Endodermal cell (in vitro differentiated cells): ENCODE results near the gene SYNE1. TPM values are rescaled to one million over a fixed set of nuclear protein-coding genes. Genes with fewer than 3 reads are reported as not detected.

Source experiments
- DNase-seq: peaks from one replicate; pipeline ENCODE4 v3.0.0-alpha.2; 2017
- H3K27ac ChIP-seq: 2 replicates; pipeline ENCODE4 v1.5.1; 2013; ENCODE audit warnings: mild to moderate bottlenecking, low read depth, low read length, moderate library complexity
- H3K27me3 ChIP-seq: 2 replicates; pipeline ENCODE4 v1.6.1; 2013; ENCODE audit warnings: mild to moderate bottlenecking, low read length, moderate library complexity; ENCODE audit not compliant: insufficient read depth, control insufficient read depth, poor library complexity, severe bottlenecking
- H3K36me3 ChIP-seq: 2 replicates; pipeline ENCODE4 v1.7.0; 2013; ENCODE audit warnings: mild to moderate bottlenecking, low read length, moderate library complexity; ENCODE audit not compliant: control insufficient read depth, insufficient read depth
- H3K4me1 ChIP-seq: one replicate; pipeline ENCODE4 v1.7.0; 2013; ENCODE audit warnings: low read length; ENCODE audit not compliant: control insufficient read depth, insufficient read depth
- H3K4me3 ChIP-seq: 2 replicates; pipeline ENCODE4 v1.5.1; 2013; ENCODE audit warnings: mild to moderate bottlenecking, low read length, moderate library complexity
- H3K9ac ChIP-seq: 2 replicates; pipeline ENCODE4 v1.6.1; 2013; ENCODE audit warnings: mild to moderate bottlenecking, low read length, moderate library complexity; ENCODE audit not compliant: poor library complexity, severe bottlenecking; ENCODE audit errors: extremely low read depth
- H3K9me3 ChIP-seq: 2 replicates; pipeline ENCODE4 v1.6.1; 2013; ENCODE audit warnings: mild to moderate bottlenecking, low read length, moderate library complexity; ENCODE audit not compliant: control insufficient read depth
- H3K27ac Mint-ChIP-seq: 2 replicates; pipeline ENCODE4 v1.8.0; 2020; ENCODE audit warnings: mixed read lengths
- H3K27me3 Mint-ChIP-seq: 2 replicates; pipeline ENCODE4 v1.8.0; 2021; ENCODE audit warnings: mild to moderate bottlenecking, mixed read lengths; ENCODE audit not compliant: insufficient read depth
- H3K36me3 Mint-ChIP-seq: 2 replicates; pipeline ENCODE4 v1.8.0; 2020; ENCODE audit warnings: low read depth, mixed read lengths
- H3K4me1 Mint-ChIP-seq: 2 replicates; pipeline ENCODE4 v1.8.0; 2020; ENCODE audit warnings: mixed read lengths
- H3K4me3 Mint-ChIP-seq: 2 replicates; pipeline ENCODE4 v1.8.0; 2020; ENCODE audit warnings: mild to moderate bottlenecking, moderate library complexity, mixed read lengths
- H3K9me3 Mint-ChIP-seq: 2 replicates; pipeline ENCODE4 v1.8.0; 2020; ENCODE audit warnings: mild to moderate bottlenecking, mixed read lengths
- CTCF ChIP-seq: fragments of 200-600 bp; sonication (generic); conservative IDR thresholded peaks from 2 replicates; pipeline ENCODE4 v1.5.0; 2021; ENCODE audit warnings: antibody characterized with exemption, mild to moderate bottlenecking
- WGBS, 2 experiments: methylation state at CpG; one replicate each; pipeline versions ENCODE4 v1.1.5 to v1.1.7; 2013; ENCODE audit warnings: missing lambda C conversion rate in 2 of 2, mixed read lengths in 1 of 2; ENCODE audit not compliant: insufficient coverage in 1 of 2, insufficient read length in 1 of 2; 5-methylcytosine and 5-hydroxymethylcytosine counted together
- total RNA-seq, 2 donors: library from RNA; stranded (reverse); fragmentation: NEBNext Ultra II Directional in 1 of 2; extraction: Animal tissue kit (Norgen Biotek cat#: 25700) in 1 of 2; gene quantifications; 2 replicates in 1 of 2; 3 replicates in 1 of 2; pipeline ENCODE4 v1.2.1, GENCODE V29; 2021

Gene SYNE1
- total RNA-seq, 2 donors from 2014 or later = 7.9 to 9.5 TPM

- no peak for DNase-seq
- Mint-ChIP-seq H3K4me3 (no peak overlapping the region), H3K27ac (no peak overlapping the region), H3K27me3 (no peaks in the 10 kb centered on the region), H3K9me3 (no peaks in the 10 kb centered on the region), H3K36me3 (no peaks in the 10 kb centered on the region), H3K4me1 (no peaks in the 10 kb centered on the region)
- 92 to 100% methylated on average over 1 to 2 of the region's 2 CpGs for WGBS, 2 experiments
- Histone ChIP-seq H3K4me3 (no peak overlapping the region), H3K27me3 (no peaks in the 10 kb centered on the region), H3K4me1 (no peaks in the 10 kb centered on the region), H3K9ac (no peak overlapping the region), H3K36me3 (peaks cover 4% of the 10 kb centered on the region), H3K9me3 (no peaks in the 10 kb centered on the region), H3K27ac (no peak overlapping the region)
- TF ChIP-seq CTCF = no peak
Observed at GRCh38 chr6:152204591-152204990, 432.6 kb downstream of the SYNE1 start.

- no peaks in the 10 kb centered on the region for H3K36me3 Mint-ChIP-seq
- no peak overlapping the region for H3K4me3 Mint-ChIP-seq
- no peak for TF ChIP-seq CTCF
- H3K27ac Mint-ChIP-seq = no peak overlapping the region
- 84 to 92% methylated on average over 2 of the region's 3 CpGs for WGBS, 2 experiments
- Histone ChIP-seq H3K4me3 (no peak overlapping the region), H3K9ac (no peak overlapping the region), H3K4me1 (no peaks in the 10 kb centered on the region), H3K36me3 (no peaks in the 10 kb centered on the region), H3K27me3 (no peaks in the 10 kb centered on the region), H3K27ac (no peak overlapping the region), H3K9me3 (no peaks in the 10 kb centered on the region)
- H3K9me3 Mint-ChIP-seq = no peaks in the 10 kb centered on the region
- H3K4me1 Mint-ChIP-seq = no peaks in the 10 kb centered on the region
- H3K27me3 Mint-ChIP-seq = no peaks in the 10 kb centered on the region
- no peak for DNase-seq
Observed at GRCh38 chr6:152201120-152201519, 436.0 kb downstream of the SYNE1 start.

- WGBS, 2 experiments = 94 to 96% methylated on average over 4 to 5 of the region's 5 CpGs
- Histone ChIP-seq H3K4me3 (no peak overlapping the region), H3K9ac (no peak overlapping the region), H3K4me1 (no peaks in the 10 kb centered on the region), H3K36me3 (no peaks in the 10 kb centered on the region), H3K27me3 (no peaks in the 10 kb centered on the region), H3K27ac (no peak overlapping the region), H3K9me3 (no peaks in the 10 kb centered on the region)
- no peak overlapping the region for H3K4me3 Mint-ChIP-seq
- no peak for TF ChIP-seq CTCF
- H3K9me3 Mint-ChIP-seq = no peaks in the 10 kb centered on the region
- no peak for DNase-seq
- no peaks in the 10 kb centered on the region for H3K27me3 Mint-ChIP-seq
- no peak overlapping the region for H3K27ac Mint-ChIP-seq
- H3K36me3 Mint-ChIP-seq = no peaks in the 10 kb centered on the region
- H3K4me1 Mint-ChIP-seq = no peaks in the 10 kb centered on the region
Observed at GRCh38 chr6:152195896-152196295, 441.3 kb downstream of the SYNE1 start.
